Right lobe of liver (tissue), 6 donors: Measurements from ENCODE around the gene GALNT10. TPM values are rescaled to one million over a fixed set of nuclear protein-coding genes. Genes with fewer than 3 reads are reported as not detected.
A peak's percentile ranks its signal among the peaks of the same experiment; 100 is the strongest.

Experiments
- ATAC-seq, 4 donors: fragments of 200-7000 bp; cut with Tn5 transposase; one replicate each; pipeline ENCODE4 v1.9.1; 2020; ENCODE audit warnings: mild to moderate bottlenecking in 4 of 4, moderate library complexity in 4 of 4
- DNase-seq, 3 donors: peaks; one replicate each; pipeline ENCODE4 v3.0.0-alpha.2; 2020
- H3K27ac ChIP-seq, 3 donors: fragments of 200-600 bp; one replicate each; pipeline ENCODE4 v1.8.0; 2022
- H3K27me3 ChIP-seq, 2 donors: fragments of 200-600 bp; one replicate each; pipeline ENCODE4 v1.8.0; 2022
- H3K36me3 ChIP-seq, 4 donors: fragments of 200-600 bp; sonication (generic) in 1 of 4; one replicate each; pipeline versions ENCODE4 v1.5.1 to v1.8.0; 2017 to 2022; ENCODE audit warnings: control low read depth in 1 of 4
- H3K4me1 ChIP-seq, 4 donors: fragments of 200-600 bp; sonication (generic) in 1 of 4; one replicate each; pipeline versions ENCODE4 v1.5.1 to v1.8.0; 2017 to 2022; ENCODE audit warnings: control low read depth in 1 of 4
- H3K4me3 ChIP-seq, 3 donors: fragments of 200-600 bp; one replicate each; pipeline ENCODE4 v1.8.0; 2022
- H3K9me3 ChIP-seq, 4 donors: fragments of 200-600 bp; sonication (generic) in 1 of 4; one replicate each; pipeline versions ENCODE4 v1.5.1 to v1.8.0; 2017 to 2022; ENCODE audit warnings: control low read depth in 1 of 4
- POLR2A ChIP-seq: fragments of 450-650 bp; IDR thresholded peaks from one replicate; pipeline ENCODE4 v1.6.1; 2017; ENCODE audit warnings: antibody characterized with exemption, mild to moderate bottlenecking
- WGBS: methylation state at CpG from one replicate; pipeline ENCODE4 v1.1.6; 2018; ENCODE audit warnings: low coverage, low lambda C conversion rate; ENCODE audit not compliant: insufficient coverage; ENCODE audit errors: missing lambda C conversion rate; 5-methylcytosine and 5-hydroxymethylcytosine counted together
- intact Hi-C, 2 donors: fragments of 100-400 bp; cut with DNase I; formaldehyde crosslinking; loops; one replicate each; pipeline versions ENCODE4 v1.11.2 to v1.14.1; 2022
- total RNA-seq, 6 experiments: library from RNA; depleted of rRNA in 2 of 6; stranded (reverse); fragments of >200 nt in 2 of 6; fragmentation: NEBNext Ultra II Directional in 3 of 6; extraction: Animal tissue kit (Norgen Biotek cat#: 25700) in 3 of 6; gene quantifications; one replicate each; pipeline versions ENCODE4 v1.1.0 to v1.2.4, GENCODE V29; 2016 to 2023
- TF ChIP-seq, protein P1 (sequence below), 4 donors: fragments of 200-600 bp in 3 of 4; fragments of 450-650 bp in 1 of 4; IDR thresholded peaks; one replicate each; pipeline versions ENCODE4 v1.5.1 to v1.8.0; 2016 to 2022; ENCODE audit warnings: antibody characterized with exemption in 4 of 4, mild to moderate bottlenecking in 2 of 4
- donor health status: DM: no; HTN: yes; CAD: no.
- donor health status: DM: no; HTN: no; CAD: no.
- donor health status: DM: no; HTN: no; CAD: no.
- donor health status: DM: no; HTN: yes; CAD: no.
- donor health status: DM: no; HTN: yes; CAD: no.

GALNT10 gene
- total RNA-seq, 6 experiments from 2014 or later: 4.0 to 9.7 (median 7.1) TPM

DNA sequence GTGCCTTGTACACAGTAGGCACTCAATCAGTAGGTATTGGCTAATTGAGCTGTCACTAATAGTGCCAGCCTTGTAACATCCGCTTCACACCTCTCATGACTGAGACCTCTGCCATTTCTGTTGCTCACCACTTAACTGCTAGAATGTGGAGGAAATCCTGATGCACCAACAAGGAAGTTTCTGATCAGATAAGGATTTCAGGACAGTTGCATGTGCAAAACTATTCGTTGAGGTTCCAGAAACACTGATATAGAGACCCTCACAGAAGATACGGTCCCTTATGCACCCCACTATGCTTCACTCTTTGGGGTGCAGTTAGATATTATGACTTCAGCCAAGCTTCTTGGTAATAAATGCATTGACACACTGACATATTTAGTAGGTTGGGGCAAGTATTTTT is 266.0 kb downstream of the GALNT10 start:
- 83% methylated on average over 2 of the region's 3 CpGs for WGBS
- H3K4me3 ChIP-seq: no peak overlapping the region
- ATAC-seq (no peak), DNase-seq (no peak)
- TF ChIP-seq, protein P1, sequence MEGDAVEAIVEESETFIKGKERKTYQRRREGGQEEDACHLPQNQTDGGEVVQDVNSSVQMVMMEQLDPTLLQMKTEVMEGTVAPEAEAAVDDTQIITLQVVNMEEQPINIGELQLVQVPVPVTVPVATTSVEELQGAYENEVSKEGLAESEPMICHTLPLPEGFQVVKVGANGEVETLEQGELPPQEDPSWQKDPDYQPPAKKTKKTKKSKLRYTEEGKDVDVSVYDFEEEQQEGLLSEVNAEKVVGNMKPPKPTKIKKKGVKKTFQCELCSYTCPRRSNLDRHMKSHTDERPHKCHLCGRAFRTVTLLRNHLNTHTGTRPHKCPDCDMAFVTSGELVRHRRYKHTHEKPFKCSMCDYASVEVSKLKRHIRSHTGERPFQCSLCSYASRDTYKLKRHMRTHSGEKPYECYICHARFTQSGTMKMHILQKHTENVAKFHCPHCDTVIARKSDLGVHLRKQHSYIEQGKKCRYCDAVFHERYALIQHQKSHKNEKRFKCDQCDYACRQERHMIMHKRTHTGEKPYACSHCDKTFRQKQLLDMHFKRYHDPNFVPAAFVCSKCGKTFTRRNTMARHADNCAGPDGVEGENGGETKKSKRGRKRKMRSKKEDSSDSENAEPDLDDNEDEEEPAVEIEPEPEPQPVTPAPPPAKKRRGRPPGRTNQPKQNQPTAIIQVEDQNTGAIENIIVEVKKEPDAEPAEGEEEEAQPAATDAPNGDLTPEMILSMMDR (IDR thresholded peaks at IDR 0.05): no peak
- no peak for TF ChIP-seq POLR2A
- intact Hi-C loops: no loop called here
- peaks cover 0 to 11% (median 0%) of the 10 kb centered on the region in 4 donors for H3K4me1 ChIP-seq
- H3K36me3 ChIP-seq: peaks cover 6 to 43% (median 19%) of the 10 kb centered on the region in 4 donors
- no peak overlapping the region for H3K27ac ChIP-seq
- no peaks in the 10 kb centered on the region for H3K9me3 ChIP-seq
- no peaks in the 10 kb centered on the region for H3K27me3 ChIP-seq

DNA sequence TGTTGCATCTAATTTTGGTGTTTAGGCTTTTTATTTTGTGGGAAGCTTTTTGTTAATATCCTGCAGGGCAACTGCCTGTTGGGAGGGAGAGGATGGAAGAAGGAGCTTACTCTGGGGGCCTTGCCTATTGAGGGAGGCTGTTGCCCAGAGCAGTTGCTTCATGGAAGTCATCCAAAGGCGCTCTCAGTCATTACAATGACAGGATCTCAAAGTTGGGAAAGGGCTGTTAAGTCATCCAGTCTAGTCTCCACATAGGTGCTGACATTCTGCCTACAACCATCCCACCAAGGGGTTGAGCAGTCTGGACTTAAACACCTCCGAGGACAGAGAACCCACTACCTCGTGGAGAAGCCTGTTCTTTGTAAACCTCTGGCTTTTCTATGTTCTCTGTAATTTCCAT is 268.5 kb downstream of the GALNT10 start:
- no peaks in the 10 kb centered on the region for H3K27me3 ChIP-seq
- DNase-seq: no peak
- H3K36me3 ChIP-seq: peaks cover 6 to 30% (median 14%) of the 10 kb centered on the region in 4 donors
- no peaks in the 10 kb centered on the region for H3K9me3 ChIP-seq
- H3K27ac ChIP-seq: no peak overlapping the region
- H3K4me3 ChIP-seq: no peak overlapping the region
- H3K4me1 ChIP-seq: peaks cover 0 to 5% (median 0%) of the 10 kb centered on the region in 4 donors
- 83% methylated on average over 2 of the region's 3 CpGs for WGBS
- no peak for TF ChIP-seq POLR2A
- TF ChIP-seq, protein P1 (IDR thresholded peaks at IDR 0.05): no peak
- intact Hi-C loops: no loop called here
- ATAC-seq: no peak

DNA sequence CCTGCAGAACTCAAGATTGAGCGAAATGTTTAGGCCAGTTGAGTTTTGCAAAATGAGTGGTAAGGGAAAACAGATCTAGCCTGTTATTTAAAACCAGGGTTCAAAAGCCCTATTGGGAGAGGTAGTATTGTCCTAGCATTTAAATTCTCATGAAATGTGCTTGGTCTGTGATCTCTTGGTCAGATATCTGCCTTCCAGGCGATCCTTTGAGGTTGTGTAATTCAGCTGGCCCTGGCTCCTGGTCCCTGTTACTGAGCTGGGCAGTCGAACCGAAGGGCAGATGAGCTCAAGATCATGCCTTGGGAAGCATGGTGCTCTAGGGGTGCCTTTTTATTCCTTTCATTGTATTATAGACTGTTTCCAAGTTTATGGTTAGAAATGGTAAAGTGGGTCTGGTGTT is 269.6 kb downstream of the GALNT10 start:
- intact Hi-C loops: loop anchor here in 1 of 2 donors (10.0 kb wide), 1 partner anchor 145 kb away; no protein-coding TSS in a partner anchor
- Histone ChIP-seq H3K4me1 (peaks cover 0 to 5% (median 0%) of the 10 kb centered on the region in 4 donors), H3K27ac (no peak overlapping the region), H3K4me3 (no peak overlapping the region), H3K9me3 (no peaks in the 10 kb centered on the region), H3K36me3 (peaks cover 2 to 20% (median 6%) of the 10 kb centered on the region in 4 donors), H3K27me3 (no peaks in the 10 kb centered on the region)
- DNase-seq: no peak
- ATAC-seq: peak in 3 of 4 donors; percentile 33 to 86 (median 52)
- TF ChIP-seq, protein P1 (IDR thresholded peaks at IDR 0.05): no peak
- no peak for TF ChIP-seq POLR2A
- 57% methylated on average over 3 of the region's 4 CpGs for WGBS

DNA sequence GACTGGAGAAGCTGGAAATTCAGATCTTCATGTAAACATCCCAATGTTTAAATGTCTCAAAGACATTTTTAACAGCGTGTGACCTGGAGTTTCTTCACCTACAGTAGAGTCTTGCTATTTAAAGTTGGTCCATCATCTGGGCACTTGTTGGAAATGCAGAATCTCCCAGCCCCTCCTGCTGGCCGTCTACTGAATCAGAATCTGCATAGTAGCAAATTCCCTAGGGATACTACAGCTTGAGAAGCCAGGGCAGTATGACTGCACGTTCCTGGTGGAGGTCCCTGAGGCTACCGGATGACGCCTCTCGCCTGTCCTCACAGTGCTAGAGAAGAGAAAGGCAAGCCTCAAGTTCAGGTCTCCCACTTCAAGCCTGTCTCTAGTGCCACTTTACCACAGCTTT is 271.0 kb downstream of the GALNT10 start:
- H3K9me3 ChIP-seq: no peaks in the 10 kb centered on the region
- peak in 1 of 4 donors; percentile 17 for ATAC-seq
- 80% methylated on average over 5 of the region's 6 CpGs for WGBS

More for the DNA sequence above, 271.0 kb downstream of the GALNT10 start:
- Histone ChIP-seq H3K4me3 (no peak overlapping the region), H3K27me3 (no peaks in the 10 kb centered on the region), H3K27ac (no peak overlapping the region), H3K36me3 (peaks cover 0 to 7% (median 4%) of the 10 kb centered on the region in 4 donors), H3K4me1 (peaks cover 0 to 5% (median 0%) of the 10 kb centered on the region in 4 donors)
- intact Hi-C loops: loop anchor here in 1 of 2 donors (10.0 kb wide), 1 partner anchor 143 kb away; no protein-coding TSS in a partner anchor
- TF ChIP-seq, protein P1 (IDR thresholded peaks at IDR 0.05): no peak
- TF ChIP-seq POLR2A: no peak
- no peak for DNase-seq
